RWPE2 (cell line): ENCODE measurements around the gene AKT1.

ENCODE experiments used
- ATAC-seq: fragments of 200-7000 bp; cut with Tn5 transposase; 3 replicates; pipeline ENCODE4 v1.9.1; 2021; ENCODE audit warnings: low read depth
- DNase-seq: peaks from one replicate; pipeline ENCODE4 v3.0.0-alpha.2; 2020; ENCODE audit warnings: low spot score
- H3K27ac ChIP-seq: fragments of 450-650 bp; 2 replicates; pipeline ENCODE4 v1.5.1; 2017; ENCODE audit warnings: mild to moderate bottlenecking; ENCODE audit not compliant: poor library complexity, severe bottlenecking
- H3K27me3 ChIP-seq: fragments of 250-450 bp; sonication (Bioruptor Pico); 2 replicates; pipeline ENCODE4 v1.5.1; 2021; ENCODE audit warnings: mild to moderate bottlenecking, moderate library complexity; ENCODE audit not compliant: insufficient read depth, poor library complexity, severe bottlenecking
- H3K36me3 ChIP-seq: fragments of 250-450 bp; sonication (Bioruptor Pico); 2 replicates; pipeline ENCODE4 v1.5.1; 2020; ENCODE audit warnings: low read depth, mild to moderate bottlenecking, moderate library complexity
- H3K4me1 ChIP-seq: fragments of 250-450 bp; sonication (Bioruptor Pico); 2 replicates; pipeline ENCODE4 v1.5.1; 2021; ENCODE audit warnings: mild to moderate bottlenecking, moderate library complexity; ENCODE audit not compliant: insufficient read depth, poor library complexity, severe bottlenecking
- H3K4me3 ChIP-seq: fragments of 250-450 bp; sonication (Bioruptor Pico); 2 replicates; pipeline ENCODE4 v1.5.1; 2021; ENCODE audit warnings: mild to moderate bottlenecking, moderate library complexity; ENCODE audit not compliant: severe bottlenecking
- H3K9me3 ChIP-seq: fragments of 250-450 bp; sonication (Bioruptor Pico); 2 replicates; pipeline ENCODE4 v1.5.1; 2021; ENCODE audit warnings: mild to moderate bottlenecking, moderate library complexity; ENCODE audit not compliant: severe bottlenecking
- TF ChIP-seq, protein P1 (sequence below): fragments of 450-650 bp; IDR thresholded peaks from one replicate; pipeline ENCODE4 v1.5.1; 2017; ENCODE audit warnings: mild to moderate bottlenecking, moderate library complexity; ENCODE audit not compliant: poor library complexity, severe bottlenecking

The AKT1 gene

DNA sequence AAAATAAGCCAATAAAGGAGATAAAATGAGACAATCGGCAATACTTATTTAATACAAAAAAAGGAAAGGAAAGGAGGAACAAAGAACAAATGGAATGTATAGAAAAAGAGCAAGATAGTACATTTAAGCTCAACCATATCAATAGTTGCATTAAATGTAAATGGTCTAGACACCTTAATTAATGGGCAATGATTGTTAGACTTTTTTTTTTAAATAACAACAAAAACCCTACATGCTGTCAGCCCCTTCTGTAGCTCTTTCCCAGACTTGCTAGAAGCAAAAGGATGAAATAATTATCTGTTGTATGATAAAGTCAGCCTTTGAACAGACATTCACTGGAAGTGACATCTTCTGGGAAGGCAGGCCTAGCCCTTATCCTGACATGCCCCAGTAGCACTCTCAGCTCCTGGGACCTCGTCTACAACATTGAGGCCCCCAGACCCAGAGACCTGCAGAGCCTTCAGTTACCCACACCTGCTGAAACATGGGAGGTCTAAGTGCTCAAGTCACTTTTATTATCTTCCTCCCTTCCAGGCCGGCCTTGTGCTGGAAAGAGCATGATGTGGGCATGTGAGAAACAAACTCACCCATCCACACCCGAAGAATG, 29.2 kb downstream of the AKT1 start:
- TF ChIP-seq, protein P1, sequence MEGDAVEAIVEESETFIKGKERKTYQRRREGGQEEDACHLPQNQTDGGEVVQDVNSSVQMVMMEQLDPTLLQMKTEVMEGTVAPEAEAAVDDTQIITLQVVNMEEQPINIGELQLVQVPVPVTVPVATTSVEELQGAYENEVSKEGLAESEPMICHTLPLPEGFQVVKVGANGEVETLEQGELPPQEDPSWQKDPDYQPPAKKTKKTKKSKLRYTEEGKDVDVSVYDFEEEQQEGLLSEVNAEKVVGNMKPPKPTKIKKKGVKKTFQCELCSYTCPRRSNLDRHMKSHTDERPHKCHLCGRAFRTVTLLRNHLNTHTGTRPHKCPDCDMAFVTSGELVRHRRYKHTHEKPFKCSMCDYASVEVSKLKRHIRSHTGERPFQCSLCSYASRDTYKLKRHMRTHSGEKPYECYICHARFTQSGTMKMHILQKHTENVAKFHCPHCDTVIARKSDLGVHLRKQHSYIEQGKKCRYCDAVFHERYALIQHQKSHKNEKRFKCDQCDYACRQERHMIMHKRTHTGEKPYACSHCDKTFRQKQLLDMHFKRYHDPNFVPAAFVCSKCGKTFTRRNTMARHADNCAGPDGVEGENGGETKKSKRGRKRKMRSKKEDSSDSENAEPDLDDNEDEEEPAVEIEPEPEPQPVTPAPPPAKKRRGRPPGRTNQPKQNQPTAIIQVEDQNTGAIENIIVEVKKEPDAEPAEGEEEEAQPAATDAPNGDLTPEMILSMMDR, result no peak
- no peak for DNase-seq
- Histone ChIP-seq H3K4me1 (no peaks in the 10 kb centered on the region), H3K27ac (no peak overlapping the region), H3K9me3 (peaks cover 6% of the 10 kb centered on the region), H3K4me3 (no peak overlapping the region), H3K27me3 (no peaks in the 10 kb centered on the region), H3K36me3 (peaks cover 7% of the 10 kb centered on the region)
- no peak for ATAC-seq

DNA sequence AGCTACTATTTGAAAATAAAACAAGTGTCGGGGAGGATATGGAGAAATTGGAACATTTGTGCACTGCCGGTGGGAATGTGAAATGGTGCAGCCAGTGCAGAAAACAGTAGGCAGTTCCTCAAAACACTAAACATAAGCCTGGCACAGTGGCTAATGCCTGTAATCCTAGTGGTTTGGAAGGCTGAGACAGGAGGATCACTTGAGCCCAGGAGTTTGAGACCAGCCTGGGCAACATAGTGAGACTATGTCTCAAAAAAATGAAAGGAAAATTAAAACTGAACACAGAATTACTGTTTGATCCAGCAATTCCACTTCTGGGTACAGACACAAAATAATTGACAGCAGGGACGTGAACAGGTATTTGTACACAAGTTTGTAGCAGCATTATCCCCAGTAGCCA, 30.0 kb downstream of the AKT1 start:
- Histone ChIP-seq H3K9me3 (peaks cover 6% of the 10 kb centered on the region), H3K27ac (no peak overlapping the region), H3K4me3 (no peak overlapping the region), H3K4me1 (no peaks in the 10 kb centered on the region), H3K27me3 (no peaks in the 10 kb centered on the region), H3K36me3 (no peaks in the 10 kb centered on the region; the same call in 1 of the 2 replicates)
- no peak for DNase-seq
- ATAC-seq, result no peak
- TF ChIP-seq, protein P1, result no peak

DNA sequence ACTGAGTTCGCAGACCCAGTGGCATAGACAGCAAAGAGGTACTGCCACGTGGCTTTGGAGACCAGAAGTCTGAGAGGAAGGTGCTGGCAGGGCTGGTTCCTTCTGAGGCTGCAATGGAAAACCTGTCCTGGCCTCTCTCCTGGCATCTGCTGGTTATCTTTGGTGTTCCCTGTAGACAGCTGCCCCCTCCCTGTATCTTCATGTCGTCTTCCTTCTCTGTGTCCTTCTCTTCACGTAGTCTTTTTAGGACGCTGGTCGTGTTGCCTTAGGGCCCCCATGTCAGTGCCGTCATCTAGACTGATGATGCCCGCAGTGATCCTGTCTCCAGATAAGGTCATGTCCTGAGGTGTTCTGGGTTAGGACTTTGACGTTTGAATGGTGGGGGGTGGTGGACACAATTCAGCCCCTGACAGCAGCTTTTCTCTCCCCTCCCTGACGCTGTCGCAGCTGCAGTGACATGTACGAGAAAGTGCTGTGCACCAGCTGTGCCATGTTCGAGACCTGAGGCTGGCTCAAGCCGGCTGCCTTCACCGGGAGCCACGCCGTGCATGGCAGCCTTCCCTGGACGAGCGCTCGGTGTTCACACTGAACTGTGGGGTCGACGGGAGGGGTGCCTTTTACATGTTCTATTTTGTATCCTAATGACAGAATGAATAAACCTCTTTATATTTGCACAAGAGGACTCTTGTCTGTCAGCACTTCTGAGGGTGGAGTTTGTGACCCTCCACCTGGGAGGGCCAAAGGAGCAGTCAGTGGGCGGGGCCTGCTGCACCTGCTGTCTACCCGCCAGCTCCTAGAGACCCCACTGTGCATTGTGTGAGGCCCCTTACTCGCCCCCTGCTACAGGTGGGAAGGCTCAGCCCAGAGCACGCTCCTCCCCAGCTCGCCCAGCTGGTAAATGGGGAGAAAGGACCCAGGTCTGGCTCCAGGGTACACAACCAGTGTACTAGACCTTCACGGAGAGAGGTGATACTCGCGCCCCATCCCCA, 36.3 kb downstream of the AKT1 start:
- peaks cover 4% of the 10 kb centered on the region for H3K4me1 ChIP-seq
- H3K27ac ChIP-seq, result no peak overlapping the region
- no peak overlapping the region for H3K4me3 ChIP-seq
- H3K9me3 ChIP-seq, result no peaks in the 10 kb centered on the region
- H3K36me3 ChIP-seq, result peaks cover 52% of the 10 kb centered on the region
- no peaks in the 10 kb centered on the region for H3K27me3 ChIP-seq
- TF ChIP-seq, protein P1, result no peak
- no peak for DNase-seq
- ATAC-seq, result no peak

DNA sequence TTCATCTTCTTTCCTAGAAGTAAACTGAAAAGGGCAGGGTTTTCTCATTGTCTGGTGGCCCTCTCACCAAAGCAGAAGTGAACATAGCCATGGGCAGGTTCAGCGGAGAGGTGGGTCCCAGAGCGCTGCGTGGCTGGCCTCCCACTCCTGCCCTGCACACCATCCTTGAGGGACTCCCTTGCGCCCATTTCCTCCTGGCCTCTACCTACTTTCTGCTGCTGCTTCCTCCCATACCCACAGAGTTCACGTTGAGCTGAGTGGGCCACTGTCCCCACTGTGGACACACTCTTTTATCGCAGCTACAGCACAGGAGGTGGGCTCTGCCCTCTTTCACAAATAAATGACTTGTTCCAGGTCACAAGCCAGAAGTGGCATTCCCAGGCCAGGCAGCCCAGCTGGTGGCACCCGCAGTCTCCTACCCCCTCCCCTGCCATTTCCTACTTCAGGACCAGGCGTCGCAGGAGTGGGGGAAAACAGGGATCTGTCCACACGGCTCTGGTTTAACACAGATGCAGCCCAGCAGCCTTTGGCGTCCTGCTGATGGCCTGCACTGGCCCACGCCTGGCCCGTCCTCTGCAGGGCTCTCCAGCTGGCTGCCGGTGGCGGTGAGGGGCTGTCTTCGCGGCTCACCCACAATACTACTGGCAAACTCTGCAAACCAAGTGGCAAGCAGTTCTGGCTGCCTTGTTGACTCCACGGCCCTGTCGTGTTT, 37.7 kb downstream of the AKT1 start:
- Histone ChIP-seq H3K27me3 (no peaks in the 10 kb centered on the region), H3K4me3 (no peak overlapping the region), H3K4me1 (peaks cover 6% of the 10 kb centered on the region), H3K9me3 (no peaks in the 10 kb centered on the region), H3K36me3 (peaks cover 53% of the 10 kb centered on the region), H3K27ac (no peak overlapping the region)
- DNase-seq, result no peak
- no peak for ATAC-seq
- TF ChIP-seq, protein P1, result no peak
